ENCODE data around the gene ROR1.

Gene ROR1

DNA sequence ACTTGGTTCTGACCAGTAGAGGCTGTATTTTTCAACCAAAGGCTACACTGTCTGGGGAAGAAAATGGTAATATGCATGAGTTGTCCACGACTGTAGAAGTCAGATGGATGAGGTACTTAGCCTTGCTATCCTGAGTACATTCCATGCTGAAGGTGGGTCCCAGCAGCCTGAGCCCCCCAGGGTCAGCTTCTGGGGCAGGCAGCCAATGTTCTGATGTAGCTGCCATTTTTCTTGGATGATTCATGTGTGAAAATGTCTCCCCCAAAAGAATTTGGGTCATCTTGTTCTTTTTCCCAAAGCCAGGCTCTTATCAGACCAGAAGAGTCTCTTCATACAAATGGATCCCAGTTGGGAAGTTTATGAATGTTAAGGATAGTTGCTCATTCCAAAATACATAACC lies 257.4 kb downstream of the ROR1 start:
- TF ChIP-seq, protein P1, sequence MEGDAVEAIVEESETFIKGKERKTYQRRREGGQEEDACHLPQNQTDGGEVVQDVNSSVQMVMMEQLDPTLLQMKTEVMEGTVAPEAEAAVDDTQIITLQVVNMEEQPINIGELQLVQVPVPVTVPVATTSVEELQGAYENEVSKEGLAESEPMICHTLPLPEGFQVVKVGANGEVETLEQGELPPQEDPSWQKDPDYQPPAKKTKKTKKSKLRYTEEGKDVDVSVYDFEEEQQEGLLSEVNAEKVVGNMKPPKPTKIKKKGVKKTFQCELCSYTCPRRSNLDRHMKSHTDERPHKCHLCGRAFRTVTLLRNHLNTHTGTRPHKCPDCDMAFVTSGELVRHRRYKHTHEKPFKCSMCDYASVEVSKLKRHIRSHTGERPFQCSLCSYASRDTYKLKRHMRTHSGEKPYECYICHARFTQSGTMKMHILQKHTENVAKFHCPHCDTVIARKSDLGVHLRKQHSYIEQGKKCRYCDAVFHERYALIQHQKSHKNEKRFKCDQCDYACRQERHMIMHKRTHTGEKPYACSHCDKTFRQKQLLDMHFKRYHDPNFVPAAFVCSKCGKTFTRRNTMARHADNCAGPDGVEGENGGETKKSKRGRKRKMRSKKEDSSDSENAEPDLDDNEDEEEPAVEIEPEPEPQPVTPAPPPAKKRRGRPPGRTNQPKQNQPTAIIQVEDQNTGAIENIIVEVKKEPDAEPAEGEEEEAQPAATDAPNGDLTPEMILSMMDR (IDR thresholded peaks at IDR 0.05): no peak

GRCh38 chr1:64033667-64034220 lies 259.9 kb downstream of the ROR1 start:
- TF ChIP-seq, protein P1 (IDR thresholded peaks at IDR 0.05): no peak

- TF ChIP-seq, protein P1 (IDR thresholded peaks at IDR 0.05): no peak
These were observed 262.7 kb downstream of the ROR1 start for GRCh38 chr1:64036549-64036948.

GRCh38 chr1:64038119-64038518 lies 264.3 kb downstream of the ROR1 start:
- TF ChIP-seq, protein P1 (IDR thresholded peaks at IDR 0.05): no peak

- TF ChIP-seq, protein P1 (IDR thresholded peaks at IDR 0.05): no peak
These were observed 265.1 kb downstream of the ROR1 start for GRCh38 chr1:64038965-64039364.

GRCh38 chr1:64039390-64039926 lies 265.6 kb downstream of the ROR1 start:
- TF ChIP-seq, protein P1 (IDR thresholded peaks at IDR 0.05): no peak

GRCh38 chr1:64041371-64042131 lies 267.7 kb downstream of the ROR1 start:
- TF ChIP-seq, protein P1 (IDR thresholded peaks at IDR 0.05): no peak

All from LNCAP (cell line).